K562 (cell line): ENCODE measurements around the gene CALY. TPM values are rescaled to one million over a fixed set of nuclear protein-coding genes. Genes with fewer than 3 reads are reported as not detected.

Experiments used
- ARID3B ChIP-seq: fragments of 250-450 bp; sonication (Bioruptor Pico); IDR thresholded peaks from 2 replicates; pipeline ENCODE4 v1.4.0; 2020; ENCODE audit warnings: borderline replicate concordance
- C11orf30 ChIP-seq: fragments of 450-650 bp; IDR thresholded peaks from 2 replicates; pipeline ENCODE4 v1.6.1; 2016; ENCODE audit warnings: low read depth, mild to moderate bottlenecking
- CCAR2 ChIP-seq: fragments of 200-400 bp; formaldehyde crosslinking; IDR thresholded peaks from 2 replicates; pipeline ENCODE4 v1.6.1; 2017; ENCODE audit warnings: mild to moderate bottlenecking, low read depth, low read length
- EP300 ChIP-seq: IDR thresholded peaks from 2 replicates; pipeline ENCODE4 v1.6.1; 2012; ENCODE audit warnings: low read length, improper control_type of control experiment
- HDAC1 ChIP-seq, 2 experiments: fragments of 450-650 bp; IDR thresholded peaks; 2 replicates each; pipeline ENCODE4 v1.6.1; 2016 to 2017; ENCODE audit warnings: inconsistent platforms in 1 of 2, mild to moderate bottlenecking in 1 of 2, moderate library complexity in 1 of 2
- KLF6 ChIP-seq: fragments of 250-450 bp; sonication (Bioruptor Pico); IDR thresholded peaks from 2 replicates; pipeline ENCODE4 v1.4.0; 2020; ENCODE audit warnings: mild to moderate bottlenecking, moderate library complexity, borderline replicate concordance
- MECOM ChIP-seq: fragments of 250-450 bp; sonication (Bioruptor Pico); IDR thresholded peaks from 2 replicates; pipeline ENCODE4 v1.8.0; 2022; ENCODE audit warnings: inconsistent platforms
- MITF ChIP-seq: IDR thresholded peaks from 2 replicates; pipeline ENCODE4 v1.6.1; 2014; ENCODE audit warnings: antibody characterized with exemption
- PHF8 ChIP-seq: fragments of 200-600 bp; sonication (generic); IDR thresholded peaks from 2 replicates; pipeline ENCODE4 v1.6.1; 2012; ENCODE audit warnings: mixed run types, mild to moderate bottlenecking, inconsistent platforms, low read length, moderate library complexity, borderline replicate concordance
- PTTG1 ChIP-seq: fragments of 450-650 bp; IDR thresholded peaks from 2 replicates; pipeline ENCODE4 v1.6.1; 2016; ENCODE audit warnings: low read depth, mild to moderate bottlenecking, missing genetic modification characterization, missing compliant biosample characterization
- PYGO2 ChIP-seq: fragments of 450-650 bp; IDR thresholded peaks from 2 replicates; pipeline ENCODE4 v1.6.1; 2016; ENCODE audit warnings: mild to moderate bottlenecking, missing genetic modification characterization, moderate library complexity, missing compliant biosample characterization
- SRSF9 ChIP-seq: fragments of 200-400 bp; formaldehyde crosslinking; IDR thresholded peaks from 2 replicates; pipeline ENCODE4 v1.6.1; 2017; ENCODE audit warnings: low read depth, low read length, borderline replicate concordance
- ZNF57 ChIP-seq: fragments of 450-650 bp; formaldehyde crosslinking; IDR thresholded peaks from 2 replicates; pipeline ENCODE4 v1.4.0; 2020; ENCODE audit warnings: mild to moderate bottlenecking, moderate library complexity
- polyA plus RNA-seq, 8 experiments: library from polyadenylated mRNA; depleted of rRNA in 4 of 8; stranded (reverse) in 5 of 8; unstranded in 3 of 8; fragments of >200 nt; fragmentation: Nextera tagmentation in 2 of 8; fragmentation: Illumina TruSeq in 1 of 8; extraction: Ambion mirVana in 2 of 8; extraction: Trizol in 1 of 8; gene quantifications; 2 replicates each; pipeline versions ENCODE4 v1.2.1 to v1.2.3, GENCODE V29; 2011 to 2014; ENCODE audit warnings: inconsistent platforms in 1 of 8, missing spikeins in 1 of 8
- total RNA-seq, 7 experiments: library from RNA; depleted of rRNA in 6 of 7; stranded (reverse); fragments of >200 nt in 6 of 7; fragmentation: Illumina TruSeq in 2 of 7; extraction: Trizol in 2 of 7; gene quantifications; 2 replicates each; pipeline versions ENCODE4 v1.2.1 to v1.2.3, GENCODE V29; 2011 to 2021; ENCODE audit warnings: low replicate concordance in 1 of 7

Gene CALY
- total and polyA plus RNA-seq, 9 of the 15 experiments (the other 6 are each of a cell fraction or from before 2014, with no cell fraction given), result not detected

- TF ChIP-seq HDAC1 (IDR thresholded peaks at IDR 0.05) (no peak), MECOM (no peak), ARID3B (CRISPR knock-in tag) (no peak), EP300 (no peak), PTTG1 (tag) (no peak), PYGO2 (tag) (no peak), SRSF9 (no peak), ZNF57 (CRISPR knock-in tag) (no peak), KLF6 (CRISPR knock-in tag) (no peak), CCAR2 (no peak), PHF8 (no peak), MITF (no peak), C11orf30 (no peak)
Measured at GRCh38 chr10:133350283-133350949, 13.7 kb upstream of the CALY start (continued).
